Adrenal gland (tissue), 12 donors: Measurements from ENCODE around the gene PIGS. TPM values are rescaled to one million over a fixed set of nuclear protein-coding genes. Genes with fewer than 3 reads are reported as not detected.

Source experiments
- DNase-seq, 7 donors: peaks; one replicate each; pipeline ENCODE4 v3.0.0-alpha.2; 2019 to 2020
- H3K27ac ChIP-seq, 5 donors: fragments of 200-600 bp; sonication (generic) in 4 of 5; 1 replicate in 3 of 5; 2 replicates in 2 of 5; pipeline versions ENCODE4 v1.5.1 to v1.8.0; 2016 to 2020; ENCODE audit warnings: mild to moderate bottlenecking in 1 of 5
- H3K27me3 ChIP-seq: fragments of 200-600 bp; 2 replicates; pipeline ENCODE4 v1.8.0; 2021
- H3K36me3 ChIP-seq, 2 donors: fragments of 200-600 bp; replicated peaks in 1 of 2; 1 replicate in 1 of 2; 2 replicates in 1 of 2; pipeline versions ENCODE4 v1.5.1 to v1.8.0; 2018 to 2022
- H3K4me1 ChIP-seq, 2 donors: fragments of 200-600 bp; replicated peaks in 1 of 2; 1 replicate in 1 of 2; 2 replicates in 1 of 2; pipeline versions ENCODE4 v1.5.1 to v1.8.0; 2018 to 2021
- H3K4me3 ChIP-seq, 4 donors: fragments of 200-600 bp; sonication (generic) in 3 of 4; one replicate each; pipeline ENCODE4 v1.5.1; 2016 to 2018
- H3K9me3 ChIP-seq, 3 donors: fragments of 200-600 bp; sonication (generic) in 1 of 3; replicated peaks in 1 of 3; 1 replicate in 2 of 3; 2 replicates in 1 of 3; pipeline versions ENCODE4 v1.5.1 to v1.8.0; 2016 to 2021
- POLR2A ChIP-seq, 2 donors: fragments of 450-650 bp; IDR thresholded peaks; one replicate each; pipeline ENCODE4 v1.6.1; 2017; ENCODE audit warnings: antibody characterized with exemption in 2 of 2, mild to moderate bottlenecking in 2 of 2, moderate library complexity in 1 of 2
- WGBS, 4 donors: extraction: QIAGEN DNeasy Blood & Tissue Kit in 2 of 4; methylation state at CpG; one replicate each; pipeline versions ENCODE4 v1.1.5 to v1.1.7; 2013 to 2017; 5-methylcytosine and 5-hydroxymethylcytosine counted together
- intact Hi-C, 2 donors: fragments of 100-400 bp; cut with DNase I; formaldehyde crosslinking; loops; one replicate each; pipeline versions ENCODE4 v1.14.1 to v1.15.0; 2022 to 2023
- polyA plus RNA-seq, 3 donors: library from polyadenylated mRNA; stranded (reverse); fragments of 200-250 nt in 2 of 3; fragments of 350-450 nt in 1 of 3; fragmentation: Illumina TruSeq in 1 of 3; extraction: RNeasy Lipid Tissue Mini Kit (QIAGEN cat#74804) in 1 of 3; gene quantifications; one replicate each; pipeline ENCODE4 v1.2.3, GENCODE V29; 2013 to 2014
- total RNA-seq, 9 donors: library from RNA; depleted of rRNA in 4 of 9; stranded (reverse); fragments of >200 nt in 4 of 9; fragments of 120-200 nt in 1 of 9; fragmentation: NEBNext Ultra II Directional in 1 of 9; extraction: Animal tissue kit (Norgen Biotek cat#: 25700) in 1 of 9; gene quantifications; one replicate each; pipeline versions ENCODE4 v1.1.0 to v1.2.4, GENCODE V29; 2013 to 2023
- TF ChIP-seq, protein P1 (sequence below), 6 experiments: fragments of 450-650 bp in 4 of 6; fragments of 200-600 bp in 2 of 6; sonication (generic) in 1 of 6; IDR thresholded peaks; 1 replicate in 5 of 6; 2 replicates in 1 of 6; pipeline versions ENCODE4 v1.5.1 to v1.8.0; 2016 to 2021; ENCODE audit warnings: antibody characterized with exemption in 6 of 6, mild to moderate bottlenecking in 2 of 6, moderate library complexity in 1 of 6
- donor health status: healthy with polysubstance abuse.
- donor health status: Bipolar disorder and iron deficiency.
- donor health status: DM: yes; HTN: yes; CAD: no.
- donor health status: DM: no; HTN: no; CAD: no.
- donor health status: DM: no; HTN: no; CAD: no.
- donor health status: DM: yes; HTN: yes; CAD: no.

PIGS gene
- total and polyA plus RNA-seq, 12 donors: 9.2 to 73.0 (median 55.6) TPM

DNA sequence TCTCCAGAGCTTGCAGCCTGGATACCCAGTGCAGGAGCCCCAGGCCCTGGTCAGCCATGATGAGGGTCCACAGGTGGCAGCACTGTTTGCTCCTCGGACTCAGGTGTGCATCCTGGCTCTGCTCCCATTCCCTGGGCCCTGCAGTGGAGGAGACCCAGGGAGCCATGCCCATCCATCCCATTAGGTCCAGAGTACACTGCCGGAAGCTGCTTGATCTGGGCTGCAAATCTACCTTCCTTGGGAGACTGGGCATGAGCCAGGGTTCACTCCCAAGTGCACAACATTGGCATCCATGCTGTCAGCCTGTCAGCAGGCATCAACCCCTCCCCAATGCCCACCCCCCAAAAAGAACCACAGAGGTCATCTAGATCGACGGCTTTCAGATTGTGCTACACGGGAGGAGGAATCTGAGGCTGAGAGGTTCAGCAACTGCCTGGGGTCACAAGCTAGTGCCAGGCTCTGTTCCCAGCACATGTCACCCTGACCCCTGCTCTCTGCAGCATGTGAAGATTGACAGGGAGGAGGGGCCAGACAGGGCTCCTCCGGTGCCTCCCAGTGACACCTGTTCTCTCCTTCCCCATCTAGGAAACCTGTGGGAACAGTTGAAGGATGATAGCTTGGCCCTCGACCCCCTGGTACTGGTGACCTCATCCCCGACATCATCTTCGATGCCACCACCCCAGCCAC lies 34.6 kb downstream of the PIGS start:
- H3K36me3 ChIP-seq: no peaks in the 10 kb centered on the region
- H3K9me3 ChIP-seq: no peaks in the 10 kb centered on the region
- no peaks in the 10 kb centered on the region for H3K4me1 ChIP-seq
- intact Hi-C loops: no loop called here
- H3K27ac ChIP-seq: no peak overlapping the region
- DNase-seq: no peak
- TF ChIP-seq, protein P1, sequence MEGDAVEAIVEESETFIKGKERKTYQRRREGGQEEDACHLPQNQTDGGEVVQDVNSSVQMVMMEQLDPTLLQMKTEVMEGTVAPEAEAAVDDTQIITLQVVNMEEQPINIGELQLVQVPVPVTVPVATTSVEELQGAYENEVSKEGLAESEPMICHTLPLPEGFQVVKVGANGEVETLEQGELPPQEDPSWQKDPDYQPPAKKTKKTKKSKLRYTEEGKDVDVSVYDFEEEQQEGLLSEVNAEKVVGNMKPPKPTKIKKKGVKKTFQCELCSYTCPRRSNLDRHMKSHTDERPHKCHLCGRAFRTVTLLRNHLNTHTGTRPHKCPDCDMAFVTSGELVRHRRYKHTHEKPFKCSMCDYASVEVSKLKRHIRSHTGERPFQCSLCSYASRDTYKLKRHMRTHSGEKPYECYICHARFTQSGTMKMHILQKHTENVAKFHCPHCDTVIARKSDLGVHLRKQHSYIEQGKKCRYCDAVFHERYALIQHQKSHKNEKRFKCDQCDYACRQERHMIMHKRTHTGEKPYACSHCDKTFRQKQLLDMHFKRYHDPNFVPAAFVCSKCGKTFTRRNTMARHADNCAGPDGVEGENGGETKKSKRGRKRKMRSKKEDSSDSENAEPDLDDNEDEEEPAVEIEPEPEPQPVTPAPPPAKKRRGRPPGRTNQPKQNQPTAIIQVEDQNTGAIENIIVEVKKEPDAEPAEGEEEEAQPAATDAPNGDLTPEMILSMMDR (IDR thresholded peaks at IDR 0.05): no peak
- no peak for TF ChIP-seq POLR2A (IDR thresholded peaks at IDR 0.05)
- WGBS, 4 donors: 61 to 69% (median 62%) methylated on average over 7 to 9 of the region's 9 CpGs
- H3K4me3 ChIP-seq: no peak overlapping the region
- H3K27me3 ChIP-seq: no peaks in the 10 kb centered on the region

DNA sequence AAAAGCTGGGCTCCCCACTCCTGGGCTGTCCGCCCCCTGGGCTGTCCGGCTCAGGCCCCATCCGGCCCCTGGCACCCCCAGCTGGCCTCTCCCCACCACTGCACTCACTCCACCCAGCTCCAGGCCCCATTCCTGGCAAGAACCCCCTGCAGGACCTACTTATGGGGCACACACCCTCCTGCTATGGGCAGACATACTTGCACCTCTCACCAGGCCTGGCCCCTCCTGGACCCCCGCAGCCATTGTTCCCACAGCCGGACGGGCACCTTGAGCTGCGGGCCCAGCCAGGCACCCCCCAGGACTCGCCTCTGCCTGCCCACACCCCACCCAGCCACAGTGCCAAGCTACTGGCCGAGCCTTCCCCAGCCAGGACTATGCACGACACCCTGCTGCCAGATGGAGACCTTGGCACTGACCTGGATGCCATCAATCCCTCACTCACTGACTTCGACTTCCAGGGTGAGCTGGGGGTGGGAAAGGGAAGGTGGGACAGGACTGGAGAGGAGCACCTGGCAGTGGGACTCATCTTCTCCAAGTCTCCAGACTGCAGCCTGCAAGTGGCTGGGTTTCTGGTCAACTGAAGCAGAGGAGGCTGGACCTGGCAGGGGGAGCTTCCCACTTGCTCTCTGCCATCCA lies 36.5 kb downstream of the PIGS start:
- no peaks in the 10 kb centered on the region for H3K4me1 ChIP-seq
- no peak for DNase-seq
- intact Hi-C loops: loop anchor here in 1 of 2 donors (5.0 kb wide), 1 partner anchor 38 kb away; no protein-coding TSS in a partner anchor
- peaks cover 5% of the 10 kb centered on the region for H3K27me3 ChIP-seq
- no peak overlapping the region for H3K4me3 ChIP-seq
- WGBS, 4 donors: 73 to 93% (median 77%) methylated on average over 3 to 11 of the region's 11 CpGs
- no peaks in the 10 kb centered on the region for H3K9me3 ChIP-seq
- no peak overlapping the region for H3K27ac ChIP-seq
- TF ChIP-seq, protein P1 (IDR thresholded peaks at IDR 0.05): no peak
- no peak for TF ChIP-seq POLR2A (IDR thresholded peaks at IDR 0.05)
- H3K36me3 ChIP-seq: no peaks in the 10 kb centered on the region

DNA sequence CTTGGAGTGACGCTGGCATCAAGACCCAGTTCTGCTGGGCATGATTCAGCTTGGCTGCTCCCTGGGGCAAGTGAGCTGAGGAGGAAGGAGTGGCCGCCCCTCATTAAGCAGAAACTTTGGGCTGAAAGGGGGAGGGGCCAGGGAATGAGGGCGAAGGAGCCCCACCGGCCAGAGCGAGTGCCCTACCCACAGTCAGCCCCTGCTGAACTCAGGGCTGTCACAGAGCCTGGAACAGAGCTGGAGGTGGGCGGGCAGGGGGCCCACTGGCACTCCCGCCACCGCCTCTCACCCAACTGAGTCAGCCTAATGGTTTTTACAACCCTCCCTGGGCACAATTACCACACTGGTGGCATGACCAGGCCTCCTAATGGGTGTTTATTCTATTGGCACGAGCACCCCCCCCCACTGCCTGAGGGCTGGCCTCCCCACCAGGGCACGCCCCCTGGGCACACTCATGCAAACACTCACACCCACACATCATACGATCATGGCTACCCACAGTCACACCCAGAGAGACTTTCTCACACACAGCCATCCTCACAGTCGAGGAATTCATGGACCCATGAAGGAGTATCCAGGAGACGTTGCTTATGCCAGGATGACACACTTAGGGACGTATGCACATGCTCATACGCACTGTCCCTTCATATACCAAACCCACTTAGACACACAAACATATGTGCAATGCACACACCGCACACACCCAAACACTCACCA lies 38.1 kb downstream of the PIGS start:
- TF ChIP-seq POLR2A (IDR thresholded peaks at IDR 0.05): no peak
- TF ChIP-seq, protein P1 (IDR thresholded peaks at IDR 0.05): no peak
- Histone ChIP-seq H3K27ac (no peak overlapping the region), H3K9me3 (no peaks in the 10 kb centered on the region), H3K27me3 (peaks cover 5% of the 10 kb centered on the region), H3K4me3 (no peak overlapping the region), H3K4me1 (no peaks in the 10 kb centered on the region), H3K36me3 (no peaks in the 10 kb centered on the region)
- DNase-seq: no peak
- 80 to 90% (median 83%) methylated on average over 10 to 16 of the region's 16 CpGs for WGBS, 4 donors
- intact Hi-C loops: loop anchor here in 1 of 2 donors (5.0 kb wide), 1 partner anchor 36 kb away; no protein-coding TSS in a partner anchor
